Hematopoietic multipotent progenitor cell treated with erythropoietin and hydrocortisone succinate and interleukin-3 and kit ligand, for 17 days (in vitro differentiated cells): Measurements from ENCODE around the gene TMEM144.
"Not testable (repeated sequence)": the region's sequence is repeated elsewhere in the genome, so short reads cannot be mapped to it uniquely, and the experiment has no call there.

ENCODE experiments used
- DNase-seq: peaks from one replicate; pipeline ENCODE4 v3.0.0-alpha.2; 2015; ENCODE audit warnings: low spot score

TMEM144 gene

DNA sequence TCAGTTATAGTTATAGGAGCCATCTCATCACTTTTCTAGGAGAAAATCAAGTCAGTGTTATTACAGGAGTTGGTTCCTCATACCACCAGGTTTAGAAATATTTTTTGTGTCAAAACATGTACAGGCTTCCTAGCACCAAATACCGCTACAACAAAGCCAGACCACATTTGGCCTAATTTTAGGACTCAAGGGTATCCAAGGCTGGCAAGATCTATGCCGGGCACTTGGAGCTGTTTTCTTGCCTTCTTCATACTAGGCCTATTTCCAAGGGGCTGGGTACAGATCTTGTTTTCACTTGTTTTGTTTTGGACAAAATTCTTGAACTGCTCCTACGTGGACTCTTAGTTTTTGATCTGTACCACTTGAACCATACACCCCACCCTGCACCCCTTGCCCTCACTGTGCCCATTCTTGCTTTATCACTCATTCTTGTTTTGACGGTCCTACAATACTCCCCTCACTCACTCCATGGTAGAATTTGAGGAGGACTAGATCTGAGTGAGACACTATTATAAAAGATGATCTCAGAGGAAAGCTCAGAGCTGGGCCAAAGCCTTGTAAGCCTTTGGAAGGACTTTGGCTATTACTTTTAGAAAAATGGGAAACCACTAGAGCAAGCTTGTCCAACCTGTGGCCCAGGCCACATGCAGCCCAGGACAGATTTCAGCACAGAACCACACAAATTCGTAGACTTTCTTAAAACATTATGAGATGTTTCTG is 17.7 kb upstream of the TMEM144 start:
- DNase-seq, result no peak

DNA sequence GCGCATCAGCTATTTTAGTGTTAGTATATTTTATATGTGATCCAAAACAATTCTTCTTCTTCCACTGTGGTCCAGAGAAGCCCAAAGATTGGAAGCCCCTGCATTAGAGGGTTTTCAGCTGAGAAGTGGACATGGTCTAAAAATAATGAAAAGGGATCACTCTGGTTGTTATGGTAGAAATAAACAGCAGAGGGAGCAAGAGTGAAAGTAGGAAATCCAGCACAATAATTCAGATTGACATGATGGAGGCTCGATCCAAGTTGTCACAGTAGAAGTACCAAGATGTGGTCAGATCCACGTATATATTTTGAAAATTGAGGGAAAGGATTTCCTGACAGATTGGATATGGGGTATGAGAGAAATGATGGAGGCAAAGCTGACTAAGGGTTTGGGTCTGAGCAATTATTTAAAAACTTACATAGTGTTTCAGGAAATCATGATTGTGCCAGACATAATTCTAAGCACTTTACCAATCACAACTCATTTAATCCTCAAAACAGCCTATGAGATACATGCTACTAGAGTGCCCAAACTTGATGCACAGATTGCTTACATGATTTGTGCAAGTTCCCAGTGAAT is 17.0 kb upstream of the TMEM144 start:
- no peak for DNase-seq

DNA sequence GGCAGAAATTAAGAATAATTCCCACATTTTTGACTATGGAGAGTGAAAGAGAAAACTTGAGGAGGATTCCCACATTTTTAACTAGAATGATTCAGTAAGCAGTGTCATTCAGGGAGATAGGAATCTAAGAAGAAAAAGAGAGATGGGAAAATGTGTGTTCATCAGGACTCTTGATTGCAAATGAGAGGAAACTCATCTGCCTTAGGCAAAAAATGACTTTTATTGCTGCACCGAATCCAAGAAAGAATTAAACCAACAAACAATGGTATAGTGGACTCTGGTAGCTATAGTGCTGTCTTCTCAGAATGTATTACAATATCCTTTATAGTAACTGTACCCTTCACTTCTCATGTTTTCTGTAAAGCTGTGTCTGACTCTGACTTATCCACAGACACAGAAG is 15.0 kb upstream of the TMEM144 start:
- DNase-seq, result no peak

DNA sequence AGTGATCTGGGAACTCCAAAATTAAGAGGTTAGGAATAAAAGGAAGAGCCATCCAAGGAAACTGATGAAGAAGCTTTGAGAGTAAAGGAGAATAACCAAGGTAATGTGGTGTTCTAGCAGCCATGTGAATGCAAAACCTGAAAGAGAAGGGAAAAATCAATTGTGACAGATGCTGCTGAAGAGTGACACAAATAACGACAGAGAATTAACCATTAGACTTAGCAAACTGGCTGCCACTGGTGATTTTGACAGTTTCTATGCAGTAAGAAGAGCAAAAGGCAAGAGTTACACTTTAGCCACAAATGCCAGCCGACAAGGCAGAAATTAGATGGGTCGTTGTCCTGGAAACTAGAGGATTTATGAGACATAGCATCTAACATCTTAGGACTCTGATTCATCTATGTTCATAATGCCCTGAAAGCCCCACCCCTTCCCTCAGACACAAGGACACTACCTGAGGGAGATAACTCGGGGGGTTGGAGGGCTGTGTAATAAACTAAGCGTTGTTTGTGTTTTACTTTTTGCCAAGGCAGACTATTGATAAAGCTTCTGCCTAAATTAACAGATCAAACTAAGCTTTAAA is 13.0 kb upstream of the TMEM144 start:
- no peak for DNase-seq

DNA sequence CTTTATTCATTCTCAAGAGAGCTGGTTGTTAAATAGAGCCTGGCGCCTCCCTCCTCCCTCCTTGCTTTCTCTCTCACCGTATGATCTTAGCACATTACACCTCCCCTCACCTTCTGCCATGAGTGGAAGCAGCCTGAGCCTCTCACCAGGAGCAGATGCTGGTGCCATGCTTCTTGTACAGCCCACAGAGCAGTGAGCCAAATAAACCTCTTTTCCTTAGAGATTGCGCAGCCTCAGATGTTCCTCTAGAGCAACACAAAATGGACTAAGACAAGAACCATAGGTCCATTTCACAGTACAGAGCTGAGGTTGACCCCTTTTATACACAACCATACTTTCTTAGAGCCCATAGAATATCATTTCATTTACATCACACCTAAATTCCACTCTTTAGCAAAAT is 10.1 kb upstream of the TMEM144 start:
- DNase-seq, result no peak

DNA sequence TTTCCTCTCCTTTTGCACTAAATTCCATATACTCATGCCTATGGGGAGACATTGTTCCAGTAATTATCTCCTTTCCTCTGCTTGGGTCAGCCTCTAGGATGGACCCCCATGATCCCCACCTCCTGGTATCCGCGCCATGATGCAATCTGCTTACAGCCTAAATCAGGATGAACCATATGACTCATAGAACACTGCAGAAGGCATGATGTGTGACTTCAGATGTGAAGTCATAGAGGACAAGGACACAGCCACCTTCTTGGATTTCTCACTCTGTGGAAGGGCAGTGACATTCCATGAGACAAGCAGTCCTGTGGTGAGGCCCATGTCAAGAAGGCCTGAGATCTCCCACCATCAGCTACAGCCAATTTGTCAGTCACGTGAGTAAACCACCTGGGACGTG is 9.0 kb upstream of the TMEM144 start:
- DNase-seq, result no peak

DNA sequence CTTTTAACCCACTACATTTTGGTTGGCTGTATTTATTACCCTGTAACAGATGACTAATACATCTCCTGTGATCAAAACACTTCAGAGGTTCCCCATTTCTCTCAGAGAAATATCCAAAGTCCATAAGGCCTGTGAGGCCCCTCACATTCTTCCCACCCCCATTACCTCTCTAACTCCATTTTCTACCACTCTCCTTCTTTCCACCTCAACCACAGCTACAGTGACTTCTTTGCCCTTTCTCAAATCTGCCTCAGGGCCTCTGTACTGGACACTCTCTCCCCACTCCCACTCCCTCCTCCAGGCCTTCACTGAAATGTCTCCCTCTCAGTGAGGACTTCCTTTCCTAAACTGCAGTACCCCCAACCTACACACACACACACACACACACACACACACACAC is 8.4 kb upstream of the TMEM144 start:
- no peak for DNase-seq

DNA sequence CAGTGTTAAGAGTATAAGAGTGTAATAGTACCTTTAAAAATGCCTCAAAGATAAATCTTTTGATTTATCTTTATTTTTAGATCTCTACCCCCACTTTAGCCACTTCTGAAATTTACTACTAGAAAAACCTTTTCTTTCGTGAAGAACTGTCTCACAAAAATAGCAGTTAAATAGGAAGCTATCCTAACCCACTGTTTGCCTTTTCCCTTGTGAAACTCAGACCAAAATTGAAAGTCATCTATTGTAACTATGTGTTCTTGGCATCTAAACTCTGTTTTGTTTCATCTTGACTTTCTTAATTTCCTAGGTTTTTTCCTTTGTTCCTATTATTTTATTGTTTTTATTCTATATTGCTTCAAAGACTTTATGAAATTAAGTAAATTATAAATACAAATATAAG is 7.8 kb upstream of the TMEM144 start:
- DNase-seq, result no peak

DNA sequence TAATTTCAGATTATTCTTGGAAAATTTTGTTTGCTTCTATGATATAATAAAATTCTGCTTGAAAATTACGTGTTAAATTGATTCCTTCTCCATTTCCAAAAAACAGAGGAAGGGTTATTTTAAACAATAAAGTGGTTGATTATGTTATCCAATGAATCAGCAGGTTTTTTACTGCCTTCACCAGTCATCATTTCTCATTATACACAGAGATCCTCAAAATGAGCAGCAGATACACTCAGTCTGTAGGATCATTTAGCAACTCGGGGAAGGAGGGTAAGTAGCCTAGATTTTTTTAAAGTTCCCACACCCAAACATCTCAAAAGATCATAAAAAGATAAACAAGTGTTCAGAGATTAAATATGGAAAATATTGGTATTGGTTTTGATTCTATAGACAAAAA is 6.8 kb upstream of the TMEM144 start:
- no peak for DNase-seq

DNA sequence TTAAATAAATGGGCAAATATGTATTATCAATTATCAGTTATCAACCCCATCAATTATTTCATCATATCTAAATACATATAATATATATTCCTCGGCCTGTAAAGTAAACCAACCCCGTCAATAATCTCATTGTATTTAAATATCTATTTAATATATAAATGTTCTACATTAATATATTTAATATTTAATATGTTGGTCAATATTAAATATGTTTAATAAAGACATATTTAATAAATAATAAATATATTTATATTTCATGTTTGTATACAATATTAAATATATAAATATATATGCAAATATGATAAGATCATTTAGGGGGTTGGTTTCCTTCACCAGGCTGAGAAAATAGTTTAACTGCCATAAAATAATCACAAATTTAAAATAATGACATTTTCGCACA is 6.4 kb upstream of the TMEM144 start:
- no peak for DNase-seq

DNA sequence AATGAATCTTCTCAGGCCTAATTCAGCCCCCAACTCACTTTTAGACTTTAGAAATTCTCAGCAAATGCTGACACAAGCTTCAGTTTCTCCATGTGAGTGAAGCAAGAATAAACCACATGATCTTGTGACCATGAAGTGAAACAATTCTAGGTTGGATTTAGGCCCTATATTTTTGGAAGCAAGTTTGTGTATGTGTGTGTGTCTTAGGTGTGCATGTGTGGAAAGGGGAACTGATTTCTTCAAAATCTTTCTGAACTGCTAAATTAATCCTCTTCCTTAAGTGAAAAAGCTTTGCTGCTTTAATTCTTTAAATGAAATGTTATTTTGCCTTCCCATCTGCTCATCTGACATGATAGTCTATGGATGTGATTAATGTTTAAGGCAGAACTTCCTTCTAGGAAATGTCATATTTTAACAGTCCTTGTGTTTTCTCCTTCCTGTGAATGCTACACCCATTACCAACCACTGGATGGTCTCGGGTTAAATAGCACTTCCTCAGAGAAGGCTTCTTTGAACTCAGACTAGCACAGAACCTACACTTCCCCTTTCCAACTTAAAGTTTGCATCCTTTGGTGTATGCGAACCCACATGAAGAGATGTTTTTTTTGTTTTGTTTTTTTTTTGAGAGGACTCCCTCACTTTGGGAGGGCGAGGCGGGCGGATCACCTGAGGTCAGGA is 1.2 kb upstream of the TMEM144 start:
- DNase-seq, result no peak

DNA sequence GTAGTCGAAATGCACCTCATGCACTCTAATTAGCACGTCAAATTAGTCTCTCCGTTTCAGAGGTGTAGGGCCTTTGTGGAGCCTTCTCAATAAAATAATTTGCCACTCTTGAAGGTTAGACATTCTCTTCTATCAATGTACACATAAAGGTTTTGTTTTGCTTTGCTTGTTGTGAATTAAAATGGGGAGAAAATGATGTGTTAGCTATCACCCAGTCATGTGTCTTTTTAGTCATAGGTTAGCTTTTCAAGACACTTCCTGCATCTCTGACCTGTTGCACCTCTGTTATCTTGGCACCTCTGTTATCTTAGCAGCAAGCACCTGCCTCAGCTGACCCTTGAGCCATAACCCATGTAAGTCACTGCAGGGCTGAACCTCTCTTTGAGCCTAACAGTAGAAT is 936 bp downstream of the TMEM144 start:
- DNase-seq, result peak; percentile 7

DNA sequence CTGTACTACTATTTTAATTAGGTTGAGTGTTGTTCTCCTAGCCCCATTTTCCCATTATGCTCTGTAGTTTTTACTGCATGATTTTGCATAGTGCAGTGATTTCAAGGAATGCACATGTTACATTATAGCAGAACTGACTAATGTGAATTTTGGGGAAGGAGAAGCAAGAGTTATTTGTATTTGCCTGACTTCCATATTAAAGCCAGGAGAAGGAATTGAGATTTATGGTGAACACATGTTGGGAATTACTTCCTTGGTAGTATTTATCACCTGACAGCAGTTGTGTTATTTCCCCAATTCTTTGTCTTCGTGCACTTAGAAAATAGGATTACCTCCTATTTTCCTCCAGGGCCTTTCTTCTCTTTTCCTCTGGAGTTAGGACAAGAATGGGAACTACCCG is 3.2 kb downstream of the TMEM144 start:
- DNase-seq, result no peak

DNA sequence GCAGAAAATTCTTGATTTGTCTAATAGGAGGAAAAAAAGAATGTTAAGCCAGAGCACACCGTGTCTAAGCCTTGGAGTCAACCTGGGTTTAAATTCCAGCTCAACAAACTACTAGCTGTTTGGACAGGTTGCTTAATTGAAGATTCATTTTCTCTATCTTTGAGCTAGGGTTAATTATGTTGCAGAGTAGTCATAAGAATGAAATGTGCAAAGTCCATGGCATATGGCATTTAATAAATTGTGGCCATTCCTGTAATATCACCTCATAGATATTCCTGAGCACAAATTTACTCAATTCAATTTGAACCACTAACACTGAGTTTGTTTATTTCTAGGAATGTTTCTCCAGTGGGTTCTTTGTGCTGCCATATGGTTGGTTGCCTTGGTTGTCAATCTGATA is 4.6 kb downstream of the TMEM144 start:
- DNase-seq, result no peak

DNA sequence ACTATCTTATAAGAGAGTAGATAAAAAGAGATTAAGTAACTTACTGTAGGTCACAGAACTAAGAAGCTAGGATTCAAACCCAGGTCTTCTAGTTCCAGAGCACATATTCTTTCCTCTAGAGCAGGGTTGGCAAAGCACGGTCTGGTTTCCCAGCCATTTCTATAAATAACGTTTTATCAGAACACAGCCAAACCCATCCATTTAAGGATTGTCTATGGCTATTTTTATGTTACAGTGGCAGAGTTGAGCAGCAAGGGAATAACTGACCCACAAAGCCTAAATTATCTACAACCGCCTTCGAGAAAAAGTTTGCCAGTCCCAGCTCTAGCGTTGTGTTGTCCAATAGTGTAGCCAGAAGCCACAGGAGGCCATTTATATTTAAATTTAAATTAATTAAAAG is 7.5 kb downstream of the TMEM144 start:
- no peak for DNase-seq

DNA sequence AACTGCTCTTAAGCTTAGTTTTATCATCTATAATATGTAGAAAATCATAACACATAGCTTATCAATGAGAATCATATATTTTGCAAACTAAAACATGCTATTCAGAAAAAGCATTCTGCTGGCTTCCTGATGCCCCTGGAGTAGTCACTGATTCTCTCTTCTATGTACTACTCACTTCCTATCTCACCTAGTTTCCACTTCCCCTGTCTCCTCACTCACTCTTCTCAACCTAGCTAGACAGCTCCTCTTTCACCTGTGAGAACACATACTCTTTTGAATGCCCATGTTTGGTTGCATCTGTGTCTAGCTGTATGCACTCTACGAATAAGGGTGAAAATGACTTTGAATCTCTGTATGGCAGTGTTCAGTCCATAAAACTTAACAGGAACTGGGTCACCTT is 9.3 kb downstream of the TMEM144 start:
- DNase-seq, result no peak

DNA sequence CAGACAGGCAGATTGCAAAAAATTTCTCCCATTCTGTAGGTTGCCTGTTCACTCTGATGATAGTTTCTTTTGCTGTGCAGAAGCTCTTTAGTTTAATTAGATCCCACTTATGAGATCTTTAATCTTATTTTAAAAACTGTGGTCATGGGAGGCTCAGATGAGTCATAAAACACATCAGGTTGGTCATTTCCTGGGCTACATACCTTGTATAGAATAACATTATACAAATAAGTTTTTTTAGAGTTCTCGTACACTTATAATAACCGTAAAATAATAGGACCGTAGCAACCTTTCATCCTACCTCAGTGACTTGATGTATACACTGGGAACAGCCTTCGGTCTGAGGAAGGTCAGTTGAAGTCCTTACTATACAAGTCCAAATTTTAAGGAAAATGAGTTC is 14.0 kb downstream of the TMEM144 start:
- not testable (repeated sequence) for DNase-seq

DNA sequence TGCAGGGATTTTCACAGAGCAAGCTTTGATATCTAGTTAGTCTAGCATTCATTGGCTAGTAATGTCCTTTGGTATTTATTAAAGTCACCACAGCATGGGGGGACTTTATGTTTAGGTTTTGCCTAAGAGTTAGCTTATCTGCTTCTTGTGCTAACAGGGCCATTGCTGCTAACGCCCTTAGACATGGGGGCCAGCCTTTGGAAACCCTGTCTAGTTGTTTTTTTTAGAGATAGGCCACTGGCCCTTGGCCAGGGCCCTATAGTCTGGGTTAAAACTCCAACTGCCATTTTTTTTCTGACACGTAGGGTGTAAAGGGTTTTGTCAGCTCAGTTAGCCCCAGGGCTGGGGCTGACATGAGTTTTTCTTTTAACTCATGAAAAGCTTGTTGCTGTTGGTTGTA is 14.7 kb downstream of the TMEM144 start:
- not testable (repeated sequence) for DNase-seq

DNA sequence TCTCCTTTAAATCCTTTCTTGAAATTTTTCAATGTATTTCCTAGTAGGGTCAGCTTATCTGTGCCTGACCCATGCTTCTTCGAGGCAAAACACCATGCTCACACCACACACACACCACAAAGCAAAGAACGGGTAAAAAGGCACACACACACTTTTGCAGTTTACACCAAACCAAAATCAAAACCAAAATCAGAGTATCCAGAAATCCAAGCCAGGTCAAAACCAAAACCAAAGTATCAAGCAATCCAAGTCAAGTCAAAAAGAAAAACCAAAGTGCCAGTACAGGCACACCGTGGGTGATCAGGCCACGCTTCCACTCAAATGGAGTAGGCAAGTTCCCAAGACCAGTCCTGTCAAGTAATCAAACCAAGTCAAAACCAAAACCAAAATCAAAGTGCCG is 17.6 kb downstream of the TMEM144 start:
- not testable (repeated sequence) for DNase-seq

DNA sequence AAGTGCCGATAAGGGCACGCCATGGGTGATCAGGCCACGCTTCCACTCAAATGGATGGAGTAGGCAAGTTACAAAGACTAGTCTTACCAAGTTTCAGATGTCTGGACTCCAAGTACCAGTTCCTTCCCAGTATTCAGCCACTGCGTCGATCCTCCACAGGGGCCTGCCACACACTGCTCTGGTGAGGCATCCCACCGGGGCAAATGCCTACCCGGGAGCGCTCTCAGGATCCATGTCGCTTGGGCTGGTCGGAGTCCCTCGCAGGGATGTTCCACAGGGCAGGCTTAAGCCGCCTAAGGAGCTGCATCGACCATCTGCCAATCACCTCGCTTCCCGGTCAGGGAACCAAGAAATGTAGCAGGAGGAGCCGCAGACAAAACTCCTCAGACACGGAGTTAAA is 18.1 kb downstream of the TMEM144 start:
- DNase-seq, result not testable (repeated sequence)

DNA sequence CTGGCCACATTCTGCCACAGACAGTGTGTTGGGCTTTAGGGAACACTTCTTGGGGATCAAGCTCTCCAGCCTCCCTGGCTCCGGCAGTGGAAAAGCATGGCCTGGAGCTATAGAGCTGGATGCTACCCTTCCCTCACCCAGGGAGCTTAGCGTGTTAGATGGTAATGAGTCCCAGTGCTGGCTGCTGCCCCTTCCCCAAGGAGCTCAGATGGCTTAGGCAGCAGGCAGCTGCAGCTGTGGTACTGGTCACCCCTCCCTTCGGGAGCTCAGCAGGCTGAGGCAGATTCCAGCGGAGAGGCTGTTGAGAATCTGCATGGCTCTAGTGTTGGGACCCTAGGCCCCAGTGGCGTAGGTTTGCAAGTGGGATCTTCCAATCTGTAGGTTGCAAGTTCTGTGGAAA is 19.5 kb downstream of the TMEM144 start:
- no peak for DNase-seq

DNA sequence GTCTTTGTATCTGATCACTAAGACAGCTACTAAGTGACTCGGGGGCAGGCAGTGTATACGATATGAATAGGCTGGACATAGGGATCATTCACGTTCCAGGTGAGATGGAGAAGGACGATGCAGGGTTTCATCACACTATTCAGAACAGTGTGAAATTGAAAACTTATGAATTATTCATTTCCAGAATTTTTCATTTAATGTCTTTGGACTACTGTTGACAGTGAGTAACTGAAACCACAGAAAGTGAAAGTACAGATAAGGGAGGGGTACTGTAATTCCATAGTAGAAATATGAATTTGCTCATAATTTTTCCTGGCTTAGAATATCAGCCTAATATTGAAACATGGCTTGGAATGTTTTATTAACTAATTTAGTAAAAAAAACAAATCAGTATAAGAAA is 24.4 kb downstream of the TMEM144 start:
- no peak for DNase-seq

DNA sequence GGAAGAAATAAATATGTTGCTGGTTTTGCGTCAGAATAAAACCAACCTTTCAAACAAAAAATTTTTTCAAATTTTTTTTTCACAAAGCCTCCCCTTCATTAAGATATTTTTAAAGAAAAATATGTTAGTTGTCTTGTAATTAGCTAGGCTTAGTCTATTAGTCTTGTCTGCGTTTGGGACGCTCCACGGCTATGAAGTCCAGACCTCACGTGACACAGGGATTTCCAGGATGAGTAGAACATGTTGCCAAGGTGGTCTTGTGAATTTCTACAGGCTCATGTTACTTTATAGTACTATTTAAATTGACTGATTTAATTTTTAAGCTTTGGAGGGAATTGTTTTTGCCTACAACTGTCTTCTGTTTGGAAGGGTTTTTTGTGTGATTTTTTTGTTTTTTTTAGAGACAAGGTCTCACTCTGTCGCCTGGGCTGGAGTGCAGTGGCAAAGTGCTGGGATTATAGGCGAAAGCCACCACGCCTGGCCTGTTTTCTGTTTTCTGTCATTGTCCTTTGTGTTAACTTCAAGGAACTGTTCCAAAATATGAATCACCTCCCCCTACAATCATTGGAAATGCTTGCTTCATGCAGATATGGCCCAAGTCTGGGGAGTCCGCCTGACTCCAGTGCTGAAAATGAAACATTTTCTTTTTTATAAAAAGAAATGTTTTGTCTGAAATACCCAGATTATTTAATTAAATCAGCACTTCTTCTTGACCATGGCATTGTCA is 26.2 kb downstream of the TMEM144 start:
- DNase-seq, result no peak
